Spinal cord (tissue), 10 donors: ENCODE measurements around the gene TECTB. TPM values are rescaled to one million over a fixed set of nuclear protein-coding genes. Genes with fewer than 3 reads are reported as not detected.

Source experiments
- DNase-seq, 6 donors: peaks; one replicate each; pipeline versions ENCODE4 v3.0.0 to v3.0.0-alpha.2; 2013 to 2015; ENCODE audit warnings: low spot score in 6 of 6, low read depth in 4 of 6
- H3K27ac ChIP-seq: one replicate; pipeline ENCODE4 v1.5.1; 2013; ENCODE audit warnings: low read depth, low read length, control low read depth
- H3K27me3 ChIP-seq: one replicate; pipeline ENCODE4 v1.6.1; 2013; ENCODE audit warnings: low read length; ENCODE audit not compliant: control insufficient read depth, insufficient read depth
- H3K36me3 ChIP-seq: one replicate; pipeline ENCODE4 v1.6.1; 2013; ENCODE audit warnings: low read length; ENCODE audit not compliant: control insufficient read depth, insufficient read depth
- H3K4me1 ChIP-seq: one replicate; pipeline ENCODE4 v1.6.1; 2013; ENCODE audit warnings: low read length; ENCODE audit not compliant: control insufficient read depth, insufficient read depth
- H3K4me3 ChIP-seq: one replicate; pipeline ENCODE4 v1.5.1; 2013; ENCODE audit warnings: low read depth, low read length, control low read depth
- H3K9me3 ChIP-seq: one replicate; pipeline ENCODE4 v1.6.1; 2013; ENCODE audit warnings: low read length; ENCODE audit not compliant: control insufficient read depth, insufficient read depth
- WGBS: methylation state at CpG from one replicate; pipeline ENCODE4 v1.1.5; 2013; ENCODE audit warnings: missing lambda C conversion rate; ENCODE audit not compliant: insufficient coverage; 5-methylcytosine and 5-hydroxymethylcytosine counted together
- polyA plus RNA-seq, 2 donors: library from polyadenylated mRNA; unstranded; fragments of 120-200 nt; gene quantifications; one replicate each; pipeline ENCODE4 v1.2.1, GENCODE V29; 2013; ENCODE audit not compliant: insufficient read length in 2 of 2
- total RNA-seq, 2 donors: library from RNA; depleted of rRNA in 1 of 2; stranded (reverse); fragments of 120-200 nt in 1 of 2; fragments of >200 nt in 1 of 2; gene quantifications; one replicate each; pipeline versions ENCODE4 v1.2.3 to v1.2.4, GENCODE V29; 2013 to 2014
- donor health status: healthy.

TECTB gene
- total and polyA plus RNA-seq, 4 donors, result 0.30 to 2.8 (median 1.0) TPM

DNA sequence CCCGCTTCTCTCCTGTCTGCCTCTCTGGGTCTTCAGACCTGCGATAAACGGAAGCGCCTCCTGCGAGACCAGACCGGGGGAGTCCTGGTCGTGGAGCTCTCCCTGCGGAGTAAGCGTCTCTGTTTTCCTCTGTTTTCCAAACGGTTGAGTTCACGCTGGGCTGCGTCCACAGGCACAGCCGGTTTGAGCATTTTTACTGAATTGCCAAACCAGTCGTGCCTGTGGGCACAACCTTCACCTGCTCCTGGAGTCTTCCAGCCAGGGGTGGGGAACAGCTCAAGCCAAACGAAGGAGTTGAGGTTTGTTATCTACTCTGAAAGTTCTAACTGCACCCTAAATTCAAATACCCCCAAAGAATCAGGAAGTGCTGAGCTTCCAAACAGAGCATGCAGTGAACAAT, 16.3 kb downstream of the TECTB start:
- 68% methylated on average over 14 of the region's 15 CpGs for WGBS
- H3K9me3 ChIP-seq, result no peaks in the 10 kb centered on the region
- H3K4me3 ChIP-seq, result no peak overlapping the region
- DNase-seq, result no peak
- no peak overlapping the region for H3K27ac ChIP-seq
- no peaks in the 10 kb centered on the region for H3K36me3 ChIP-seq
- peaks cover 4% of the 10 kb centered on the region for H3K4me1 ChIP-seq
- no peaks in the 10 kb centered on the region for H3K27me3 ChIP-seq

DNA sequence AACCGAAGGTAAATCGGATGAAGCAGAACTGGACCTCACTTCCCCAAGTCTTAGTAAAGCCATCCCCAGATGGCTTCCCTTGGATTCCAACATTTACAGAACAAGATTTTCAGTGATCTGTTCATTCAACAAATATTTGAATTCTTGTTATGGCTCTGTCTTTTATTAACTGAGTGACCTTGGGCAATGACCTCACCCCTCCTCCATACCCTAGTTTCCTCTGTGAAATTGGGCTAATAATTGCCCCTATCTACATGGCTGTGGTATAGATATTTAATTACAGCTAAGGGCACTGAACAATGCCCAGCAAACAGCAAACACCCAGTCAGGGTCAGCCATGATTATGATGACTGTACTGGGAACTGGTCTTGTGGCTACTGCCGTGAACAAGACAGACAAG, 19.1 kb downstream of the TECTB start:
- 83% methylated on average over 1 of the region's 3 CpGs for WGBS
- DNase-seq, result no peak
- Histone ChIP-seq H3K4me3 (no peak overlapping the region), H3K36me3 (no peaks in the 10 kb centered on the region), H3K27ac (no peak overlapping the region), H3K4me1 (no peaks in the 10 kb centered on the region), H3K9me3 (no peaks in the 10 kb centered on the region), H3K27me3 (no peaks in the 10 kb centered on the region)

DNA sequence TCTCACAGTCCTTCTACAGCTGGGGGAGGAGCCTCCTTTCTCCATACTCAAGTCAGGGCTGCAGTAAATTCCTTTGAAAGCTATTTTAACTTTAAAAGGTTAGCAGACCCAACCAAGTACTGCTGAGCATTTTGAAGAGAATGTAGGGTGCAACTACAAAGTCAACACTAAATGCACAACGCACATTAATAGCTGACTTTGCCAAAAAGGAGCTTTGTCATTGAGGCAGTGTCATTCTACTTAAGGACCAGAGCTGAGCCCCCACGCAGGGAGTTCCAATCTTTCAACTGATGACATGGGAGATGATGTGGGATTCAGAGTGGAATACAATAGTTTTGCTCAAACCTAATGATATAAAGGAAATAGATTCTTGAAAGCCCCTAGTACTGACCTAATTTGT, 20.3 kb downstream of the TECTB start:
- no peak for DNase-seq
- Histone ChIP-seq H3K9me3 (no peaks in the 10 kb centered on the region), H3K27me3 (no peaks in the 10 kb centered on the region), H3K36me3 (no peaks in the 10 kb centered on the region), H3K4me1 (peaks cover 9% of the 10 kb centered on the region), H3K27ac (no peak overlapping the region), H3K4me3 (no peak overlapping the region)
- whole genome bisulfite sequencing, result no CpG with 5 or more reads among the region's 2 CpGs

DNA sequence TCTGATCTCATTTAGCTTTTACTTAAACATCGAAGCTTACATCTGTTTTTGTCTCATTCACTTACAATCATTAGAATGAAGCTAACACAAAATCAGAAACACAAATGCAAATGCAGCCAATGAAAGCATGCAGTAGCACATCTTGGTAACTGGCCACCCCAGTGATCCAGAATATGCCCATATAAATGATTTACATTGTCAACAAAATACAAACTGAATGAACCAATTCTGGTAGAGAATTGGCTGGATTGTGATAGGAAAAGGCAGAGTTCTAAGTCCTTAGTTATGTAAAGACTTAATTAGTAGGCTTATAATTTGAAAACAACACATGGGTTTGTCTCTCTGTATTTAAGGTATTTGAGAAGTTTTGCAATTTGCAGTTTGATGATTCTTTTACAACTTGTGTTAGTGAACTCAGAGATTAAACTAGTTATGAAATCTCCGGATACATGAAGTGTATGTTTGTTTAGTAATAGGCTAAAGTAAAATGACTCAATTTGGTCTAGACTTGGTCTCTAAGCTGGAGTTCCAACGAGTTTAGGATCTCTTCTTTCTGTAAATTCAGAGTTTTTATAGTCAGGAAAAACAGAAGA, 21.2 kb downstream of the TECTB start:
- Histone ChIP-seq H3K27me3 (no peaks in the 10 kb centered on the region), H3K4me3 (no peak overlapping the region), H3K27ac (no peak overlapping the region), H3K9me3 (no peaks in the 10 kb centered on the region), H3K4me1 (peaks cover 9% of the 10 kb centered on the region), H3K36me3 (no peaks in the 10 kb centered on the region)
- 88% methylated on average over 1 of the region's 3 CpGs for WGBS
- no peak for DNase-seq

DNA sequence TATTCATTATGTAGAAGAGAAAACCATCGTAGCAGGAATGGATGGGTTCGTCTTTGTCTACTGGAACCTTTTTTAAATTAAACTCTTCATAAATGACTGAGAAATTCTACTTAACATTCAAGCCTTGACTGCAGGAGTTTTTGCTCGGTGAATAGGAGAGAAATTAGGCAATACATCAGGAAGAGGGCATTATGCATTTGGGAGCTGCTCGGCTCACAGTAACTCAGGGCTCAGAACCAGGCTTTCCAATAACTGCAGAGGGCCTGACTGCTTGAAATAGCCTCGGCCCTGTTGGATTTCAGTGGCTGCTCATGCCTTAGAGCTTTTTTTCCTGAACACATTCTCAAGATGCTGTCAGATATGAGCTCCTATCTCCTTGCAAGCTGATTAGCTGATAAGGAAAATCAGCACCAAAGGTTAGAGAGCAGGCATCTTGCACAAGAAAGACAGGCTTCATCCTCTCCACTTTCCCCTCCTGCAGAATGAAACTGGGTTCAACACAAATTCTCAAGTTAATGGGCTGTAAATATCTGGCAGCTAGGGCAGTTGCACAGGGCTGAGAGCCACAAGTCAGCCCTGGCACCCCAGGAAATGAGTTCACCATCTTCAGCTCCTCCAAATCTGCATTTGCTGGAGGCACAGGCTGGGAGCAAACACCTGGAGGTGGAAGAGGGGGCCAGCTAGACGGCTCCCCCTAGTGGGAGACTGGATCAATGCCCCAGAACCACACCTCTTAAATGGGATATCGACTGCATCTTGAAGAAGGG, 24.3 kb downstream of the TECTB start:
- H3K36me3 ChIP-seq, result no peaks in the 10 kb centered on the region
- peaks cover 9% of the 10 kb centered on the region for H3K4me1 ChIP-seq
- H3K27me3 ChIP-seq, result no peaks in the 10 kb centered on the region
- WGBS, result 12% methylated on average over 3 of the region's 7 CpGs
- DNase-seq, result peak in 3 of 6 donors; percentile 20 to 92 (median 71)
- H3K4me3 ChIP-seq, result no peak overlapping the region
- no peaks in the 10 kb centered on the region for H3K9me3 ChIP-seq
- H3K27ac ChIP-seq, result peak overlapping the region; percentile 45

DNA sequence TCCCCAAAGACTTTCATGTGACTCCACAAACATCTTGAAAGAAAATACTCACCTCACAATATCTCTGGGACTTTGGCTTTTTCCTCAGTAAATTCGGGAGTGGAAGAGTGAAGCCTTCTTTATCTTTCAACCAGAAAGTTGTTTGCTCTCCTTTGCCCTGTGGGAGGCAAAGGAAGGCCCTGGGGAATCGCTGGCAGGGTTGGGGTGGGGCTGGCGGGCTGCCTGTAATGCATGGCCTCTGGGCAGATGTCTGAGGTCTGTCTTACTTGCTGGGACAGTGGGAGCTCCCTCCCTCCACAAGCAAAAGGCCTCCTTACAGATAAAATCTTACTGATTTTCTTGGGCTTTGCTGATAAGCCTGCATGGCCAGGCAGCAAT, 24.9 kb downstream of the TECTB start:
- H3K4me3 ChIP-seq, result no peak overlapping the region
- no CpG with 5 or more reads among the region's 3 CpGs for WGBS
- no peak for DNase-seq
- H3K27me3 ChIP-seq, result no peaks in the 10 kb centered on the region
- no peaks in the 10 kb centered on the region for H3K36me3 ChIP-seq
- peaks cover 9% of the 10 kb centered on the region for H3K4me1 ChIP-seq
- H3K27ac ChIP-seq, result peak overlapping the region; percentile 45
- no peaks in the 10 kb centered on the region for H3K9me3 ChIP-seq

DNA sequence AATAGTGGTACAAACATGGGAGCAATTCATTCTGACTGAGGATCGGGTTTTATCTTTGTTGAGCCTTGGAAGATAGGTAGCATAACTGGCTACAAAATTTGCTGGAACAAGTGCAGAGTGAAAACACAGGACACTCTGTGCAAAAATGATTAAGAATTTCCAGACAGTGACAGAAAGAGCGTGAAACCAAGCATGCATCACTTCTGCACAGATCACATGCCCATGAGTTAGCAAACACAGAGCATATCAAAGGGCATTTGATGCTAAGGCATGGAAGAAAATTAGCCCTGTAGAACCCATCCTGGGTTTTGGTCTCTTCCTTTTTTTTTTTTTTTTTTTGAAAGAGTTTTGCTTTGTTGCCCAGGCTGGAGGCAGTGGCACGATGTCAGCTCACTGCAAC, 28.3 kb downstream of the TECTB start:
- no peak overlapping the region for H3K4me3 ChIP-seq
- WGBS, result 92% methylated on average over 3 of the region's 3 CpGs
- H3K9me3 ChIP-seq, result no peaks in the 10 kb centered on the region
- DNase-seq, result no peak
- no peaks in the 10 kb centered on the region for H3K27me3 ChIP-seq
- no peak overlapping the region for H3K27ac ChIP-seq
- H3K36me3 ChIP-seq, result no peaks in the 10 kb centered on the region
- peaks cover 9% of the 10 kb centered on the region for H3K4me1 ChIP-seq

DNA sequence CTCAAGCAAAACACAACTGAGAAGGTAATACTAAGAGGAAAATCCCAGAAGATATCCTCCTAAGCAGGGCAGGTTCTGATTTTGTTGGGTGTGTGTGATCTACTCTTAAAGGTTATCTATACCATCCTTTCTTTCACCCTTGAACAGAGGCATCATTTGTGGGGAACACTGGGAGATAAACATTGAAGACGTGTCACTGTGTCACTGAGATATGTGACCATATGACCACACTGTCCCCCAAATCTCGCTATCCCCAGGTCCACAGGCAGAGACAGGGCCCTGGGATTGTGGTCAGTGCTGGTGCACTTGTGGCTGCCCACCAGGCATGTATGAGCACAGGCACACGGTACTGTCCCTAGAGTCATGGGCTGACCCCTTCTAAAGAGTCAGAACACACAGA, 30.0 kb downstream of the TECTB start:
- Histone ChIP-seq H3K27me3 (no peaks in the 10 kb centered on the region), H3K9me3 (no peaks in the 10 kb centered on the region), H3K36me3 (no peaks in the 10 kb centered on the region), H3K4me1 (peaks cover 2% of the 10 kb centered on the region), H3K4me3 (no peak overlapping the region), H3K27ac (no peak overlapping the region)
- 88% methylated on average over 2 of the region's 3 CpGs for WGBS
- no peak for DNase-seq

DNA sequence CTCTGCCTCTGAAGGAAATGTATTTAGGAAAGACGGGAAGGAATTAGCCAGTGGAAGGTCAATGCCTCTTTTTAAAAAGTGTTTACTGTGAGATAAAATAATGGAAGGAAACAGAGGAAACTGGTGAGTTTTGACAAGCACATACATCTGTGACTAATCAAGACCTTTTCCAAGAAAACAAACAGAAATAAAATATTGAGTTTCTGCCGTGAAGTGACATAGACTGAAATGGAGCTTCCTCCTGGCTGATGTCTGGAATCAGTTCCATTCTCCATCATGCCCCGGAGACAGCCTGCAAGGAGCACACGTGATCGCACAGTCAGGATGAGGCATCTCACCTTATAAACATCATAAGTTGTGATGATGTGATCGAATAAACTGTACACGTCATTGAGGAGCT, 30.7 kb downstream of the TECTB start:
- no peak for DNase-seq
- Histone ChIP-seq H3K27ac (no peak overlapping the region), H3K4me3 (no peak overlapping the region), H3K4me1 (no peaks in the 10 kb centered on the region), H3K36me3 (no peaks in the 10 kb centered on the region), H3K27me3 (no peaks in the 10 kb centered on the region), H3K9me3 (no peaks in the 10 kb centered on the region)
- WGBS, result 100% methylated on average over 1 of the region's 7 CpGs

DNA sequence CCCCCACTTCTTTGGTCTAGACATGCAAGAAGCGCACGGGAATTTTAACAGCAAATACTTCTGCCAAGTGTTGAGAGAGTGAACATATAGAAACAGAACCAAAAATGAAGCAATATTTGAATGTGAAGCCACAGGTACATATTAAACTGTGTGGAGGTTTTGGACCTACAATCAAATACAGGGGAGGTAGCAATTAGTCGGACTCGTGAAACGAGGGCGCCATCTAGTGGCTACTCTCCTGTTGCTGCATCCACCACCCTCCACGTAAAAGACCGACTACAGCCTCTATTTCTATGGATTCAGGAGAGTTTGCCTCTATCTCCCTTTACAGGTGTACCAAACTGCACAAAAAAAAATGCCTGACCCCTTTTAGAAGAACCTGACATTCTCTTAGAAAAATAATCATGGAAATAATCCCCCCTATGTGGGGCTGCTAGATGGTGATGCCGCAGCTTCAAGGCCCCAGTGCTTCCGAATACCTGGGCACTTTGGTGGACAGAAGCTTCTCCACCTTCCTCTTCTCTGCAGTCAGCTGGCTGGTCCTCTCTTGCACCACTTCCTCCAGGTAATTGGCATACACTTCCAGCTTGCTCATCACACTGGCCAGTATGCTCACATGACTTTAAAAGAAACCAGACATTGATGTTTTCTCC, 31.7 kb downstream of the TECTB start:
- 24% methylated on average over 8 of the region's 10 CpGs for WGBS
- H3K4me1 ChIP-seq, result no peaks in the 10 kb centered on the region
- H3K27me3 ChIP-seq, result no peaks in the 10 kb centered on the region
- no peaks in the 10 kb centered on the region for H3K9me3 ChIP-seq
- peak; percentile 41 to 96 (median 80) for DNase-seq
- no peaks in the 10 kb centered on the region for H3K36me3 ChIP-seq
- no peak overlapping the region for H3K4me3 ChIP-seq
- no peak overlapping the region for H3K27ac ChIP-seq
